HEK293 (cell line): Measurements from ENCODE around the gene HS3ST4.

Source experiments
- CTCF ChIA-PET: fragments of 350-600 bp; formaldehyde crosslinking; extraction: SDS; loops from one replicate; lab custom pipeline; 2021; ENCODE audit warnings: antibody characterized with exemption; lab: Yijun Ruan, JAX
- POLR2A ChIA-PET: fragments of 300-600 bp; formaldehyde crosslinking; extraction: SDS; loops from one replicate; lab custom pipeline; 2020; ENCODE audit warnings: antibody characterized with exemption, inconsistent platforms; lab: Yijun Ruan, JAX
- H3K27ac ChIP-seq: fragments of 200-500 bp; sonication (Bioruptor generic); 2 replicates; pipeline ENCODE4 v1.5.1; 2014; ENCODE audit warnings: low read depth, low read length, control low read depth, inconsistent platforms; ENCODE audit errors: extremely low read depth
- H3K36me3 ChIP-seq, 2 experiments: fragments of 200-500 bp in 1 of 2; sonication (Bioruptor generic) in 1 of 2; 1 replicate in 1 of 2; 2 replicates in 1 of 2; pipeline ENCODE4 v1.5.1; 2014 to 2017; ENCODE audit warnings: inconsistent platforms in 2 of 2, low read length in 2 of 2; ENCODE audit not compliant: control insufficient read depth in 2 of 2, insufficient read depth in 1 of 2
- H3K4me1 ChIP-seq: fragments of 200-500 bp; sonication (Bioruptor generic); 2 replicates; pipeline ENCODE4 v1.5.1; 2014; ENCODE audit warnings: mild to moderate bottlenecking, low read length, inconsistent platforms; ENCODE audit not compliant: control insufficient read depth, insufficient read depth
- H3K4me3 ChIP-seq: 2 replicates; pipeline ENCODE4 v1.5.1; 2011; ENCODE audit warnings: low read depth, mild to moderate bottlenecking, control low read depth, low read length, moderate library complexity
- H3K9me3 ChIP-seq: fragments of 200-500 bp; sonication (Bioruptor generic); 2 replicates; pipeline ENCODE4 v1.5.1; 2014; ENCODE audit warnings: low read depth, low read length, inconsistent platforms; ENCODE audit not compliant: control insufficient read depth, insufficient read depth
- GLI4 ChIP-seq: fragments of 450-650 bp; formaldehyde crosslinking; IDR thresholded peaks from 2 replicates; pipeline ENCODE4 v1.5.1; 2016; ENCODE audit warnings: missing biosample characterization, missing genetic modification characterization
- PRDM1 ChIP-seq: fragments of 450-650 bp; formaldehyde crosslinking; IDR thresholded peaks from 2 replicates; pipeline ENCODE4; 2016; ENCODE audit warnings: missing biosample characterization, missing genetic modification characterization
- RBAK ChIP-seq: fragments of 450-650 bp; formaldehyde crosslinking; IDR thresholded peaks from 2 replicates; pipeline ENCODE4 v1.5.1; 2016; ENCODE audit warnings: missing biosample characterization, missing genetic modification characterization
- REPIN1 ChIP-seq: fragments of 450-650 bp; formaldehyde crosslinking; IDR thresholded peaks from 2 replicates; pipeline ENCODE4 v1.5.1; 2017; ENCODE audit warnings: missing biosample characterization, missing genetic modification characterization, low read depth
- ZBTB1 ChIP-seq: fragments of 450-650 bp; formaldehyde crosslinking; IDR thresholded peaks from 2 replicates; pipeline ENCODE4 v1.5.1; 2016; ENCODE audit warnings: missing biosample characterization, missing genetic modification characterization
- ZBTB7A ChIP-seq: fragments of 450-650 bp; formaldehyde crosslinking; IDR thresholded peaks from 2 replicates; pipeline ENCODE4 v1.5.1; 2016; ENCODE audit warnings: low read depth, missing biosample characterization, missing genetic modification characterization
- ZBTB8A ChIP-seq: fragments of 450-650 bp; formaldehyde crosslinking; IDR thresholded peaks from 2 replicates; pipeline ENCODE4 v1.5.1; 2016; ENCODE audit warnings: missing biosample characterization, missing genetic modification characterization
- ZFP3 ChIP-seq: fragments of 450-650 bp; formaldehyde crosslinking; IDR thresholded peaks from 2 replicates; pipeline ENCODE4 v1.5.1; 2016; ENCODE audit warnings: low read depth, missing biosample characterization, missing genetic modification characterization
- ZFP37 ChIP-seq: fragments of 450-650 bp; formaldehyde crosslinking; IDR thresholded peaks from 2 replicates; pipeline ENCODE4 v1.5.1; 2016; ENCODE audit warnings: missing biosample characterization, missing genetic modification characterization
- ZNF157 ChIP-seq: fragments of 450-650 bp; formaldehyde crosslinking; IDR thresholded peaks from 2 replicates; pipeline ENCODE4 v1.5.1; 2016; ENCODE audit warnings: missing biosample characterization, missing genetic modification characterization
- ZNF169 ChIP-seq: fragments of 450-650 bp; formaldehyde crosslinking; IDR thresholded peaks from 2 replicates; pipeline ENCODE4 v1.5.1; 2016; ENCODE audit warnings: missing biosample characterization, missing genetic modification characterization
- ZNF214 ChIP-seq: fragments of 450-650 bp; formaldehyde crosslinking; IDR thresholded peaks from 2 replicates; pipeline ENCODE4 v1.5.1; 2017; ENCODE audit warnings: missing biosample characterization, mild to moderate bottlenecking, missing genetic modification characterization, borderline replicate concordance
- ZNF266 ChIP-seq: fragments of 450-650 bp; formaldehyde crosslinking; IDR thresholded peaks from 2 replicates; pipeline ENCODE4 v1.5.1; 2016; ENCODE audit warnings: missing biosample characterization, missing genetic modification characterization, low read depth
- ZNF350 ChIP-seq: fragments of 450-650 bp; formaldehyde crosslinking; IDR thresholded peaks from 2 replicates; pipeline ENCODE4 v1.5.0; 2017; ENCODE audit warnings: missing biosample characterization, mild to moderate bottlenecking, missing genetic modification characterization
- ZNF362 ChIP-seq: fragments of 450-650 bp; formaldehyde crosslinking; IDR thresholded peaks from 2 replicates; pipeline ENCODE4 v1.5.1; 2016; ENCODE audit warnings: missing biosample characterization, missing genetic modification characterization
- ZNF394 ChIP-seq: fragments of 450-650 bp; formaldehyde crosslinking; IDR thresholded peaks from 2 replicates; pipeline ENCODE4 v1.5.1; 2016; ENCODE audit warnings: missing biosample characterization, missing genetic modification characterization, mild to moderate bottlenecking, moderate library complexity, borderline replicate concordance
- ZNF398 ChIP-seq: fragments of 450-650 bp; formaldehyde crosslinking; IDR thresholded peaks from 2 replicates; pipeline ENCODE4 v1.5.1; 2017; ENCODE audit warnings: missing biosample characterization, missing genetic modification characterization
- ZNF561 ChIP-seq: fragments of 450-650 bp; IDR thresholded peaks from 2 replicates; pipeline ENCODE4 v1.5.1; 2018; ENCODE audit warnings: missing biosample characterization, missing genetic modification characterization, borderline replicate concordance
- ZNF624 ChIP-seq: fragments of 450-650 bp; formaldehyde crosslinking; IDR thresholded peaks from 2 replicates; pipeline ENCODE4 v1.5.1; 2017; ENCODE audit warnings: missing biosample characterization, missing genetic modification characterization
- ZNF626 ChIP-seq: fragments of 450-650 bp; sonication (Bioruptor Pico); formaldehyde crosslinking; IDR thresholded peaks from 2 replicates; pipeline ENCODE4 v1.5.1; 2018; ENCODE audit warnings: missing biosample characterization, missing genetic modification characterization, inconsistent platforms
- ZNF670 ChIP-seq: fragments of 450-650 bp; formaldehyde crosslinking; IDR thresholded peaks from 2 replicates; pipeline ENCODE4 v1.5.1; 2016; ENCODE audit warnings: missing biosample characterization, missing genetic modification characterization, low read depth
- ZNF777 ChIP-seq: fragments of 450-650 bp; formaldehyde crosslinking; IDR thresholded peaks from 2 replicates; pipeline ENCODE4 v1.5.1; 2017; ENCODE audit warnings: missing biosample characterization, missing genetic modification characterization, borderline replicate concordance
- ZNF791 ChIP-seq: fragments of 450-650 bp; formaldehyde crosslinking; IDR thresholded peaks from 2 replicates; pipeline ENCODE4 v1.5.1; 2016; ENCODE audit warnings: missing biosample characterization, missing genetic modification characterization
- ZSCAN5A ChIP-seq: fragments of 450-650 bp; formaldehyde crosslinking; IDR thresholded peaks from 2 replicates; pipeline ENCODE4 v1.5.1; 2016; ENCODE audit warnings: missing biosample characterization, missing genetic modification characterization

Gene HS3ST4

GRCh38 chr16:26175944-26176343 lies 484.2 kb downstream of the HS3ST4 start:
- TF ChIP-seq GLI4 (tag by site-specific recombination) (no peak), ZNF214 (tag by site-specific recombination) (no peak), ZNF626 (tag by site-specific recombination) (no peak), REPIN1 (tag by site-specific recombination) (no peak), ZBTB1 (tag by site-specific recombination) (no peak), ZNF266 (tag by site-specific recombination) (no peak), ZBTB8A (tag by site-specific recombination) (no peak), ZFP3 (tag by site-specific recombination) (no peak), ZSCAN5A (tag by site-specific recombination) (no peak)
- Histone ChIP-seq H3K9me3 (no peaks in the 10 kb centered on the region), H3K4me3 (no peak overlapping the region), H3K4me1 (no peaks in the 10 kb centered on the region), H3K36me3 (no peaks in the 10 kb centered on the region), H3K27ac (no peak overlapping the region)
- CTCF ChIA-PET: no interaction called here
- POLR2A ChIA-PET: no interaction called here

- Histone ChIP-seq H3K36me3 (no peaks in the 10 kb centered on the region), H3K27ac (no peak overlapping the region), H3K4me3 (no peak overlapping the region), H3K9me3 (no peaks in the 10 kb centered on the region), H3K4me1 (no peaks in the 10 kb centered on the region)
- ChIA-PET POLR2A (no interaction called here), CTCF (no interaction called here)
- no peak for TF ChIP-seq ZNF624 (tag by site-specific recombination)
- no peak for TF ChIP-seq ZNF777 (tag by site-specific recombination)
- TF ChIP-seq ZFP37: no peak
Measured at GRCh38 chr16:26177438-26177837, 485.7 kb downstream of the HS3ST4 start.

GRCh38 chr16:26178298-26178697 lies 486.5 kb downstream of the HS3ST4 start:
- no peaks in the 10 kb centered on the region for H3K36me3 ChIP-seq
- H3K27ac ChIP-seq: no peak overlapping the region
- ChIA-PET POLR2A (no interaction called here), CTCF (no interaction called here)
- H3K9me3 ChIP-seq: no peaks in the 10 kb centered on the region
- H3K4me3 ChIP-seq: no peak overlapping the region
- TF ChIP-seq ZNF791 (tag by site-specific recombination) (no peak), ZNF398 (tag by site-specific recombination) (no peak), PRDM1 (tag by site-specific recombination) (no peak), ZNF561 (tag by site-specific recombination) (no peak), ZNF157 (no peak), RBAK (no peak), ZNF394 (tag by site-specific recombination) (no peak), ZNF362 (tag by site-specific recombination) (no peak), ZNF169 (no peak), ZNF350 (no peak), ZBTB7A (tag by site-specific recombination) (no peak), ZNF670 (tag by site-specific recombination) (no peak)
- no peaks in the 10 kb centered on the region for H3K4me1 ChIP-seq
